GM13976 (cell line): ENCODE measurements around the gene DISC1.

Source experiments
- DNase-seq: peaks from one replicate; pipeline ENCODE4 v3.0.0; 2012; ENCODE audit warnings: low spot score
- in situ Hi-C: fragments of 300-500 bp; cut with MboI; formaldehyde crosslinking; loops from one replicate; pipeline ENCODE4 v1.12.0; 2022; ENCODE audit warnings: low sequenced_read_pairs, mixed read lengths, inconsistent platforms; ENCODE audit not compliant: unreplicated experiment
- TF ChIP-seq, protein P1 (sequence below): IDR thresholded peaks from 2 replicates; pipeline ENCODE4 v1.5.1; 2012; ENCODE audit warnings: borderline replicate concordance, mild to moderate bottlenecking; ENCODE audit not compliant: insufficient read depth; ENCODE audit errors: extremely low read depth, missing control alignments, control extremely low read depth

The DISC1 gene

DNA sequence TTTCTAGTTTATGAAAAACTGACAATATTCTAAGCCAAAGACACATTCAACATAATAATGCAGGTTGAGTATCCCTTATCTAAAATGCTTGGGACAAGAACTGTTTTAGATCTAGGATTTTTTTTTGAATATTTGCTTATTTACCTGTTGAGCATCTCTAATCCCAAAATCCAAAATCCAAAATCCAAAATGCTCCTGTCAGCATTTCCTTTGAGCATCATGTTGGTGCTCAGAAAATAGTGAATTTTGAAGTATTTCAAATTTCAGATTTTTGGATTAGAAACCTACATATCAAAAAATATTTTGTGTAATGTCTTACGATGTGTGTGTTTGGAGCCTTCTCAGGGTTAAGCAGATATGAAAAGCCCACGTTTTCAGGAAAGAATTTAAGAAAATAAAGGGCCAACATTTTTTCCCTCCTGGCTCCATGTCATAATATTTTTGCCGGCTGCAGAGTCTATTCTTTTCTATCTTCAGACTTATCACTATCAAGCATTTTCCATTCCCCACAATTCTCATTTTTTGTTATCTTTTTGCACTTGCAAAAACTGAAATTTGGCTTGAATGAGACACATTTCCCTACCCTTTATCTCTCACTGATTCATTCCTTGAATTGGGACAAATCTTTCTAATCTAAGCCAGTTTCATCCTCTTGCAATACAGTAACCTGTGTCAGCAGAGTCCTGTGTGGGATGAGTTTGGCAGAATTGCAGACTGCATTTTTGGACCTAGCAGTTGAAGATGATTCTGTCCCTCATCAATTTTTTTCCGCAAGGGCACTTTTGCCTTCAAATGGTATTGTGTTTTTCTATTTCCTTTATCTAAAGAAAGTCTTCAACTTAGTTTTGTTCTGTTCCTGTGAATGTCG is 233.9 kb downstream of the DISC1 start:
- in situ Hi-C loops: loop anchor here (25.0 kb wide), 1 partner anchor 777 kb away; the partner anchor contains the start of gene SIPA1L2
- TF ChIP-seq, protein P1, sequence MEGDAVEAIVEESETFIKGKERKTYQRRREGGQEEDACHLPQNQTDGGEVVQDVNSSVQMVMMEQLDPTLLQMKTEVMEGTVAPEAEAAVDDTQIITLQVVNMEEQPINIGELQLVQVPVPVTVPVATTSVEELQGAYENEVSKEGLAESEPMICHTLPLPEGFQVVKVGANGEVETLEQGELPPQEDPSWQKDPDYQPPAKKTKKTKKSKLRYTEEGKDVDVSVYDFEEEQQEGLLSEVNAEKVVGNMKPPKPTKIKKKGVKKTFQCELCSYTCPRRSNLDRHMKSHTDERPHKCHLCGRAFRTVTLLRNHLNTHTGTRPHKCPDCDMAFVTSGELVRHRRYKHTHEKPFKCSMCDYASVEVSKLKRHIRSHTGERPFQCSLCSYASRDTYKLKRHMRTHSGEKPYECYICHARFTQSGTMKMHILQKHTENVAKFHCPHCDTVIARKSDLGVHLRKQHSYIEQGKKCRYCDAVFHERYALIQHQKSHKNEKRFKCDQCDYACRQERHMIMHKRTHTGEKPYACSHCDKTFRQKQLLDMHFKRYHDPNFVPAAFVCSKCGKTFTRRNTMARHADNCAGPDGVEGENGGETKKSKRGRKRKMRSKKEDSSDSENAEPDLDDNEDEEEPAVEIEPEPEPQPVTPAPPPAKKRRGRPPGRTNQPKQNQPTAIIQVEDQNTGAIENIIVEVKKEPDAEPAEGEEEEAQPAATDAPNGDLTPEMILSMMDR: no peak
- DNase-seq: no peak

DNA sequence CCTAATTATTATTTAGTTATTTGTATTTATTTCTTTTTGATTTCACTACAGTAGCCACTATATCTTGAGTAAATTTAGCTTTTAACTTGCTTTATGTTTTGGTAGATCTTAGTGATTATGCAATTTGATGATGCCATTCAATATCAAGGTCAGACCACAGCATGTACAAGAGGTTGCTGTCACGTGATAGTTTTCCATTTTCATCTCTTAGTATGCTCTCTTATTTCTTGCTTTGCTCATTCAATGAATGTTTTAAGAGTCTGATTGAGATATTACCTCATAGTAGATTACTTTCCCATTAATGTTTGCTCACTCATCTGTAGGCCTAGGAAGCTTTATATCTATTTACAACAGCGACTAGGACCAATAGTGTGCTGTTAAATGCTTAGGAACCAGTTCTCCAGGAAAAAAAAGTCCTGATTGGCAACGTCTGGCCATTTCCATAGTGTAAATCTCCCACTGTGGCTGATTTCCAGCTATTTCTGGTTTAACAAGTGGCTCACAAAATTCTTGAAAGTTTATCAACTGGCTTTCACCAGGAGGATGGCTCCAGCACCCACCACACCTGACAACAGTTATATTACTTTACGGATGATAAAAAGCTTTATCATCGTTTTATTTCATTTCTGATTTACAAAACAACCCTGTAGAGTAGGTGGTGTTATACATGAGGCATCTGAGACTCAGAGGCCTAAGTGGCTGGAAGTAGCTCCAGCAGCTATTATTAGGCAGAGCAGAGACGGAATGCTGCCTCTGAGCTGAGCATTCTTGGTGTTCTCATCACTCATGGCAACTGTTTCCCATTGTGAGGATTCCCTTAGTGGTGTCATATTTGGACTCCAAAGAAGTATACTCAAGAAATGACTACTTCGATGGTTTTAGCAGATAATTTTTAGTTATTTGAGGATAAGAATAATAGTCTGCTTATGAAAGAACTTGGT is 235.2 kb downstream of the DISC1 start:
- in situ Hi-C loops: loop anchor here (25.0 kb wide), 1 partner anchor 775 kb away; the partner anchor contains the start of gene SIPA1L2
- TF ChIP-seq, protein P1: no peak
- DNase-seq: no peak

DNA sequence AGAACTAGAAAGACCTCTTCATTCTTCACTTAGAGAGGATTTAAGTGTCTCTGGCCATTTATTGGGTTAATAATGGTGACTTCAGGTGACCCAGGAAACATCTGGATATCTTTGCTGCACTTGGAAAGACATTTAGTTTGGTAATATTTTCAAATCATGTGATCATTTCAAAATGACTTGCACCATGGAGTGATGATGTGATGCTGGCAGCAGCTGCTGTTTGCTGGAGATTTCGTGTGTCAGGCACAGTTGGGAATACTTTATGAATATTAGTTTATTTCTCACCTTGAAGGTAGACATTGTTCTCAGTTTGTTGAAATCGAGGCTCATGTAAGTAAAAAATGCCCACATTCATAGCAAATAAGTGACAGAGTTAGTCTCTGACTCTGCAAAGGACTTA is 236.0 kb downstream of the DISC1 start:
- TF ChIP-seq, protein P1: no peak
- DNase-seq: no peak
- in situ Hi-C loops: loop anchor here (25.0 kb wide), 1 partner anchor 775 kb away; the partner anchor contains the start of gene SIPA1L2

- TF ChIP-seq, protein P1: no peak
- in situ Hi-C loops: loop anchor here (25.0 kb wide), 1 partner anchor 772 kb away; the partner anchor contains the start of gene SIPA1L2
- DNase-seq: no peak
Observed at GRCh38 chr1:231865331-231865730, 238.7 kb downstream of the DISC1 start.

- TF ChIP-seq, protein P1: peak; percentile 62
- DNase-seq: peak; percentile 51
- in situ Hi-C loops: loop anchor here (25.0 kb wide), 1 partner anchor 771 kb away; the partner anchor contains the start of gene SIPA1L2
Observed at GRCh38 chr1:231866392-231867331, 240.1 kb downstream of the DISC1 start.
